ENCODE measurements around the gene STXBP4. TPM values are rescaled to one million over a fixed set of nuclear protein-coding genes. Genes with fewer than 3 reads are reported as not detected.

Gene STXBP4
- total RNA-seq, 6 experiments from 2014 or later, result 9.4 to 12.9 (median 11.4) TPM

DNA sequence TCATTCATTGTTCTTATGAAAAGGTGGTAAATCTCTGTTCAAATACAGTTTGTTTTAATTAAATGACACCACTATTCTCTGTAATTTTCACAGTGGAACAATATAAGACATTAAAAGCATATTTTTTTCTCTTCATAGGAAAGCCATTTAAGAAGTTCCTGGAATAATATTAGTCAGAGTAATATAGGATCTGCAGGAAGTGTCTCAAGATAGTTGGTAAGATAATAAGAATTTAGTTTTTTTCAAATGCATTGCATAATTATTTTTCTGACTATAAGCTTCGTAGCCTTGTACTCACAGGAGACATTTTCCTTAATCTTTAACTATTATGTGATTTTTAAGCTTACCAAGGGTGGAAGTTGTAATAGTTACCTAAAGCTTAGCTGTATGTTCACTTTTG, 16.9 kb downstream of the STXBP4 start:
- Mint-ChIP-seq H3K27ac (no peak overlapping the region), H3K4me1 (ENCODE audit: low read depth) (peaks cover 17% of the 10 kb centered on the region), H3K36me3 (ENCODE audit: low read depth) (0 out of 2 replicates have a peak, but pooled peaks cover 8% of the 10 kb centered on the region), H3K9me3 (peaks cover 7% of the 10 kb centered on the region; the same call in 1 of the 2 replicates), H3K4me3 (no peak overlapping the region), H3K27me3 (ENCODE audit: insufficient read depth) (peaks cover 3% of the 10 kb centered on the region)
- TF ChIP-seq CTCF (IDR thresholded peaks at IDR 0.05), result no peak
- no peak for DNase-seq

DNA sequence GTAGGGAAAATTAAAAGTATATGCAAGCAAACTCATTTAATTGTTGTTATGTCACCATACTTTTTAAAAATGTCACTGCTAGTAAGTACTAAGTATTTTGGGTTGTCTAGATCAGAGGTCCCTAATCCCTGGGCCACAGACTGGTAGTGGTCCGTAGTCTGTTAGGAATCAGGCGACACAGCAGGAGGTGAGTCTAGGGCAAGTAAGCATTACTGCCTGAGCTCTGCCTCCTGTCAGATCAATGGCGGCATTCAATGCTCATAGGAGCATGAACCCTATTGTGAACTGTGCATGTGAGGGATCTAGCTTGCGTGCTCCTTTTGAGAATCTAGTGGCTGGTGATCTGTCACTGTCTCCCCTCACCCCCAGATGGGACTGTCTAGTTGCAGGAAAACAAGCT, 21.6 kb downstream of the STXBP4 start:
- no peak for TF ChIP-seq CTCF (IDR thresholded peaks at IDR 0.05)
- H3K9me3 Mint-ChIP-seq, result no peaks in the 10 kb centered on the region
- no peak overlapping the region for H3K27ac Mint-ChIP-seq
- peaks cover 11% of the 10 kb centered on the region for H3K4me1 Mint-ChIP-seq (ENCODE audit: low read depth)
- H3K4me3 Mint-ChIP-seq, result no peak overlapping the region
- H3K36me3 Mint-ChIP-seq (ENCODE audit: low read depth), result no peaks in the 10 kb centered on the region
- no peak for DNase-seq
- H3K27me3 Mint-ChIP-seq (ENCODE audit: insufficient read depth), result no peaks in the 10 kb centered on the region; the same call in 1 of the 2 replicates

DNA sequence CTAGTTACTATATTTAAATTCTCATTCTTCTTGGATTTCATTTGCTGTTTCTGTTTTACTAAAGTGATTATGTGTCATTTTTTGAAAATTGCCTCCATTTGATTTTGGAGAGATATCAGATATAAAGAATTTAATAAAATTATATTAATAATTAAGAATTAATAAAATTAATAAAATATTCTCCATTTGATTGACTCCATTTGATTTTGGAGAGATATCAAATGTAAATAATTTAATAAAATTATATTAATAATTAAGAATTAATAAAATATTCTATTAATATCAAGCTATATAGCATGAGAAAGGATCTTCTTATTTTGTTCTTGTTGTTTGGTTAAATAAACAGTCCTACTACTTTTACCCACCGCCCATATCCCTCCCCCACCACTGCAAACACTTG, 23.0 kb downstream of the STXBP4 start:
- Mint-ChIP-seq H3K4me3 (no peak overlapping the region), H3K36me3 (ENCODE audit: low read depth) (no peaks in the 10 kb centered on the region), H3K27ac (no peak overlapping the region), H3K4me1 (ENCODE audit: low read depth) (peaks cover 7% of the 10 kb centered on the region; the same call in 1 of the 2 replicates), H3K27me3 (ENCODE audit: insufficient read depth) (no peaks in the 10 kb centered on the region; the same call in 1 of the 2 replicates), H3K9me3 (no peaks in the 10 kb centered on the region)
- no peak for DNase-seq
- TF ChIP-seq CTCF (IDR thresholded peaks at IDR 0.05), result no peak

GRCh38 chr17:54992797-54993639, 24.5 kb downstream of the STXBP4 start:
- no peak overlapping the region for H3K27ac Mint-ChIP-seq
- peaks cover 7% of the 10 kb centered on the region; the same call in 1 of the 2 replicates for H3K4me1 Mint-ChIP-seq (ENCODE audit: low read depth)
- H3K9me3 Mint-ChIP-seq, result no peaks in the 10 kb centered on the region
- H3K27me3 Mint-ChIP-seq (ENCODE audit: insufficient read depth), result no peaks in the 10 kb centered on the region; the same call in 1 of the 2 replicates
- no peaks in the 10 kb centered on the region for H3K36me3 Mint-ChIP-seq (ENCODE audit: low read depth)
- no peak overlapping the region for H3K4me3 Mint-ChIP-seq
- DNase-seq, result peak; percentile 54
- peak; percentile 86 for TF ChIP-seq CTCF (IDR thresholded peaks at IDR 0.05)

DNA sequence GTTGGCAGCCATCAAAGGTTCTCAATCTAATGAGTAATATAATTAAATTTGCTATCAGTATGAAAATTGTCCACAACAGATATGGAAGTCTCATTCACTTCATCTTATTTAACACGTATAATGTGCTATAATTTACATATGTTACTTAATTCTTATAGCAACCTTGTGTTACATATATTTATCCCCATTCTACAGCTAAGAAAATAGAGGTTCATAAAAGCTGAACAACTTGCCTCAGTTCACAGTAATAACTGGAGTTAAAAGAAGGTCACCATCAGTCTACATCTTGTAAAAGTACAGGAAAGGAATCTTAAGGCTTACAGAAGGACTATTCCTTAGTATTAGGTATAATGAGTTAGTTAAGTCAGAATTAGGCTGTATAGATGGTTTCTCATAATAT, 27.9 kb downstream of the STXBP4 start:
- peaks cover 7% of the 10 kb centered on the region; the same call in 1 of the 2 replicates for H3K4me1 Mint-ChIP-seq (ENCODE audit: low read depth)
- H3K4me3 Mint-ChIP-seq, result no peak overlapping the region
- no peak for DNase-seq
- no peak for TF ChIP-seq CTCF (IDR thresholded peaks at IDR 0.05)
- H3K9me3 Mint-ChIP-seq, result no peaks in the 10 kb centered on the region
- H3K27ac Mint-ChIP-seq, result no peak overlapping the region
- no peaks in the 10 kb centered on the region for H3K27me3 Mint-ChIP-seq (ENCODE audit: insufficient read depth)
- H3K36me3 Mint-ChIP-seq (ENCODE audit: low read depth), result no peaks in the 10 kb centered on the region

All from HFFc6 (cell line).